ENCODE results near the gene CLASP2.
"Not testable (repeated sequence)": the region's sequence is repeated elsewhere in the genome, so short reads cannot be mapped to it uniquely, and the experiment has no call there.

CLASP2 gene

DNA sequence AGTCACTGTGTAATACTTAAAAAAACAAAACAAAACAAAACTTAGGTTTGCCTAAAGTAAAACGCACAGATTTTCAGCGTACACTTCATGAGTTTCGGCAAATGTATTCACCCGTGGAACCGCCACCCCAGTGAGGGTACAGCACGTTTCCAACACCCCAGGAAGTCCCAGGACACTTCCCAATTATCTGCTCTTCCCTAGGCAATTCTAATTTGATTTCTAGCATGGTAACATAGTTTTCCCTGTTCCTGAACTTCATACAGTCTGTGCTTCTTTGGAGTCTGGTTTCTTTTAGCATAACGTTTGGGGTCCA is 497 bp upstream of the CLASP2 start:
- DNase-seq: no peak
- TF ChIP-seq GATA1 (IDR thresholded peaks at IDR 0.05; ENCODE audit: low read depth, low read length) (no peak), POLR2A (IDR thresholded peaks at IDR 0.05; ENCODE audit: low read length) (no peak)

DNA sequence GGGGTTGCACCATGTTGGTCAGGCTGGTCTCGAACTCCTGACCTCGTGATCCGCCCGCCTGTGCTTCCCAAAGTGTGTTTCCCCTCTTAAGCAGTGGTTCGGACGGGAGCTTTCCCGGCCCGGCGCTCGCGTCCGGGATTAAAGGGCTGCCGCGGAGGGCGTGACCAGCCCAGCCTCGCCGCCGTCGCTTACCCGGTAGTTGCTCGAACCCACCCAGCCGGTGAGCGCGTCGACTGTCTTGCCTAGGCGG is 513 bp downstream of the CLASP2 start:
- TF ChIP-seq GATA1 (IDR thresholded peaks at IDR 0.05; ENCODE audit: low read depth, low read length) (no peak), POLR2A (IDR thresholded peaks at IDR 0.05; ENCODE audit: low read length) (no peak)
- peak; percentile 82 to 88 for DNase-seq

DNA sequence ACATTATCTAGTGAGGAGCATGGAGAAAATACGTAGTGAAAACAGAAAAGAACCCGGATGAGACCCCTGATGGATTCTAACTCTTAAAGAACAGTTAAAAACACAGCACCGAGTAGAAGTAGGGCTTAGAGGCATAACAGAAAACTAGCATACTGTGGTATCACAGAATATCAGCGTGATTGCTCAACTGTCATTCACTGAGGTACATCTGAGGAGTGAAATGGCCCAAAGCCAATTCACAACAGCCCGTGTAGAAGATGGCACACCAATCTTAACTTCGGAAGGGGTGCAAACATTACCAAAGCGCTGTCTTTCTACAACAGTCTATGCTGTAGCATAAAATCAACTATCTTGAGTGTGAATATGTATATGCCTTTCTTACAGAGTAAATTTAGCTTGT is 1.8 kb downstream of the CLASP2 start:
- peak; percentile 11 to 14 for DNase-seq
- TF ChIP-seq GATA1 (IDR thresholded peaks at IDR 0.05; ENCODE audit: low read depth, low read length) (no peak), POLR2A (IDR thresholded peaks at IDR 0.05; ENCODE audit: low read length) (no peak)

DNA sequence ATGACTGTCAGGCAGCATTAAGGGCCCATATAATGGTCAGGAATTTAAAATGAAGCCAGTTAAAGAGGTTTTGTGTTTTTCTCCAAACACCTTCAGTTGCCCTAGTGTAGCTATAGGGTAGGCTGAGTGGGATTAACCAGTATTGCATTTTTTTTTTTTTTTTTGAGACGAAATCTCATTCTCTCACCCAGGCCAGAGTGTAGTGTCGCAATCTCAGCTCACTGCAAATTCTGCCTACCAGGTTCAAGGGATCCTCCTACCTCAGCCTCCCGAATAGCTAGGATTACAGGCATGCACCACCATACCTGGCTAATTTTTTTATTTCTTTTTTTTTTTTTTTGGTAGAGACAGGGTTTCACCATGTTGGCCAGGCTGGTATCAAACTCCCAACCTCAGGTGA is 7.0 kb downstream of the CLASP2 start:
- DNase-seq: no peak
- TF ChIP-seq POLR2A (IDR thresholded peaks at IDR 0.05; ENCODE audit: low read length) (no peak), GATA1 (IDR thresholded peaks at IDR 0.05; ENCODE audit: low read depth, low read length) (no peak)

DNA sequence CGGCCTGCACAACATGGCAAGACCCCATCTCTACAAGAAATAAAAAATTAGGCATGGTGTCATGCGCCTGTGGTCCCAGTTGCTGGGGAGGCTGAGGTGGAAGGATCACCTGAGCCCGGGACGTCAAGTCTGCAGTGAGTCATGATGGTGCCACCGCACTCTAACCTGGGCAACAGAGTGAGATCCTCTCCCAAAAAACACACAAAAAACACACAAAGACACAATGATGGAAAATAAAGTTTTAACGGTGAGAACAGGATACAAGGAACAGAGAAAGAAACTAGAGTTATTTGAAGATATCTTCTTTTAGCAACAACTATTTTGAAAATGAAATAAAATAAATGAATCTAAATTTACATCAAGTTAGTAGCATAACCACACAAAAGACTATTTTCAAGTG is 12.0 kb downstream of the CLASP2 start:
- no peak for TF ChIP-seq POLR2A (IDR thresholded peaks at IDR 0.05; ENCODE audit: low read length)
- TF ChIP-seq GATA1 (IDR thresholded peaks at IDR 0.05; ENCODE audit: low read depth, low read length): no peak
- no peak for DNase-seq

DNA sequence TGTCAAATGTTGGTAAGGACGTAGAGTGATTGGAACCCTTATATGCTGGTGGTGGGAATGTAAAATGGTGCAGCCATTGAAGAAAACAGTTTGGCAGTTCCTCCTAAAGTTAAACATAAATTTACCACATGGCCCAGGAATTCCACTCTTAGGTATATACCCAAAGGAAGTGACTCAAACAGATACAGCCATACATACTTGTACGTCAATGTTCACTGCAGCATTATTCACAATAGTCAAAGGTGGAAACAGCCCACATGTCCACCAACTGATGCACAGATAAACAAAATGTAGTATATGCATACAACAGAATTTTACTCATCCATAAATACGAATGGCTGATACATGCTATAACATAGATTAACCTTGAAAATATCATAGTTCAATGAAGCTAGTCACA is 13.2 kb downstream of the CLASP2 start:
- TF ChIP-seq GATA1 (IDR thresholded peaks at IDR 0.05; ENCODE audit: low read depth, low read length) (no peak), POLR2A (IDR thresholded peaks at IDR 0.05; ENCODE audit: low read length) (no peak)
- DNase-seq: no peak

DNA sequence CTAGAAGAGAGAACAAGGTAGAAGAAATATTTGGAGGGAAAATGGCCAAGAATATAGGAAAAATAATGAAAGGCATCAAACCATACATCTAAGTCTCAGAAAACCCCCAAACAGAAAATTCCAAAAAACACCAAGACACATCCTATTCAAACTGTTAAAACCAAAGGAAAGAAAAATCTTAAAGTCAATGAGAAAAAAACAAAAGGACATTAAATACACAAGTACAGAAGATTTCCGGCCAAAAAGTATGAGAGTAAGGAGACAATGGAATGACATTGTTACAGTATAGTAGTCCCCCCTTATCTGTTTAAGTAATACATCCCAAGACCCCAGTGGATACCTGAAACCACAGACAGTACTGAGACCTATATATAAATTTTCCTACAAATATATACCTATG is 18.8 kb downstream of the CLASP2 start:
- TF ChIP-seq GATA1 (IDR thresholded peaks at IDR 0.05; ENCODE audit: low read depth, low read length): no peak
- TF ChIP-seq POLR2A (IDR thresholded peaks at IDR 0.05; ENCODE audit: low read length): no peak

DNA sequence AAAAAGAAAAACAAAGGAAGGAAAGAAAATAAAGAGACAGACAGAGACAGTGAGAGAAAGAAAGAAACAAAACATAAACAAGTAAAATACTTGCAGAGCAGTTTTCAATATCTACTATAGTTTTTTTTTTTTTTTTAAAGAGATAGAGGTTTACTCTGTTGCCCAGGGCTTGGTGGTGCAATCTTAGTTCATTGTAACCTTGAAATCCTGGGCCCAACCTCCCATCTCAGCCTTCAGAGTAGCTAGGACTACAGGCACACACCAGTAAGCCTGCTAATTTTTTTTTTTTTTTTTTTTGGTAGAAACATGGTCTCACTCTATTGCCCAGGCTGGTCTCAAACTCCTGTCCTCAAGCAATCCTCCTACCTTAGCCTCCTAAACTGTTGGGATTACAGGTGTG is 23.1 kb downstream of the CLASP2 start:
- no peak for DNase-seq
- no peak for TF ChIP-seq GATA1 (IDR thresholded peaks at IDR 0.05; ENCODE audit: low read depth, low read length)
- no peak for TF ChIP-seq POLR2A (IDR thresholded peaks at IDR 0.05; ENCODE audit: low read length)

More for the DNA sequence above, 18.8 kb downstream of the CLASP2 start:
- peak in 1 of 2 experiments; percentile 8 for DNase-seq

DNA sequence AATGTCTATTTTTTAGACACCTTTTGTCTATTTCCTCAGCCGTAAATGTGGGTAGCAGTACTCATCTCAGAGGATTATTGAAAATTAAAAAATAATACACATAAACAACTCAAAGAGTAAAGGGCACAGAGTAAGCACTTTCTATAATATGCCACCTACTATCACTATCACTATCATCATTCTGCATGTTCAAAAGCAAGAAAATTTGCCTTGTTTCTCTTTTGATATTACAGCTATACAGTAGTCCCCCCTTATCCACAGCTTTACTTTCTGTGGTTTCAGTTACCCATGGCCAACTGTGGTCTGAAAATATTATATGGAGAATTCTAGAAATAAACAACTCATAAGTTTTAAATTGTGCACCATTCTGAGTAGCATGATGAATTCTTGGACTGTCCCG is 27.7 kb downstream of the CLASP2 start:
- DNase-seq: no peak
- no peak for TF ChIP-seq POLR2A (IDR thresholded peaks at IDR 0.05; ENCODE audit: low read length)
- TF ChIP-seq GATA1 (IDR thresholded peaks at IDR 0.05; ENCODE audit: low read depth, low read length): no peak

DNA sequence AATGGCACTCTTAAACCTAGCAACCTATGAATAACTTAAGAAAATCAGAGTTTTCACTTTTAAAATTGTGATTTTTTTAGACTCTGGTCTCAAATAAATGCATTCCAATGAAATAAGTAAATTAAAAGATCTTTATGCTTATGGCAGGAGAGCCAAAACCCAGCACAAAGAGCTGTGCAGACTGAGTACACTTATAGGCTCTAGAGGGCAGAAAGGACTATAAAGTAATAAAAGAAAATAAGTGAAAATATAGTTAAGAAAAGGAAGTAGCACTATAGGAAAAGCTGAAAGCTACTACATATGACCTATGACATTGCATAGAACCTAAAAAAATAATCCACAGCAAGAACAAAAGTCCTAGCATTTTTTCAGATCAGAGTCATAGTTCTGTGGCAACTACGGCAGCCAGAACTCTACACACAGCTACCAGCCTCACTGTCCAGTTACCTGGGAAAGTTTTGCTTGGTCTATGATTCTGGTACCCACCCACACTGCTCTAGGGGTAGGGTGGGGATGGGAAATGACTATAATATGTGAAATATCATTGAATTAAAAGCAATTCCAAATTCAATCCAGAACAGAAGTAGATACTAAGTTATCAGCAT is 30.5 kb downstream of the CLASP2 start:
- DNase-seq: no peak
- TF ChIP-seq GATA1 (IDR thresholded peaks at IDR 0.05; ENCODE audit: low read depth, low read length): no peak
- TF ChIP-seq POLR2A (IDR thresholded peaks at IDR 0.05; ENCODE audit: low read length): no peak

DNA sequence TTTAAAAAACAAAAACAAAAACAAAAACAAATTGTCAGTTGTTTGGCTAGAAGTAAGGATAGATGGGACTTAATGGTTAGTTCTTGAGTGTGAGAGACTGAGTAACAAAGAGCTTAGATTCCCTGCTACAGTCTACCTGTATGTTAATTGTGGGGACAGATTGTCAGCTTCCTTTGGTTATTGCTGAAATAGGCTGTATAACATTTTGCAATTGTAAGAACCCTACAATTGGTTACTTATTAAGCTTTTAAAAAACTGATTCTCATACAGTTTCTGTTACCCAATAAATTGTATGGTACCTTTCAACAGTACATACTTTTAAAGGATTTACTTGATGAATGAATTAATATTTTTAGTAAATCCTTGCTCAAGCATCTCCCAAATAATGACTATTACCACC is 35.3 kb downstream of the CLASP2 start:
- no peak for DNase-seq
- TF ChIP-seq POLR2A (IDR thresholded peaks at IDR 0.05; ENCODE audit: low read length): no peak

DNA sequence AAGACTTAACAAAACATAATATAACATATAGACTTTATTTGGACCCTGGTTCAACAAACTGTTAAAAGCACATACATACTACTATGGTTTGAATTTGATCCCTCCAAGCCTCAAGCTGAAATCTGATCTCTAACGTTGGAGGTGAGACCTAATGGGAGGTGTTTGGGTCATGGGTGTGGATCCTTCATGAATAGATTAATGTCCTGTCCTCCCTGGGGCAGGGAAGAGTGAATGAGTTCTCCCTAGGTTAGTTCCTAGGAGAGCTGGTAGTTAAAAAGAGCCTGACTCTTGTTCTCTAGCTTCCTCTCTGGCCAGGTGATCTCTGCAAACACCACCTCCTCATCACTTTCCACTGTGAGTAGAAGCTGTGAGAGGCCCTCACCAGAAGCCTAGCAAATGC is 36.4 kb downstream of the CLASP2 start:
- no peak for TF ChIP-seq POLR2A (IDR thresholded peaks at IDR 0.05; ENCODE audit: low read length)
- TF ChIP-seq GATA1 (IDR thresholded peaks at IDR 0.05; ENCODE audit: low read depth, low read length): no peak
- DNase-seq: no peak

DNA sequence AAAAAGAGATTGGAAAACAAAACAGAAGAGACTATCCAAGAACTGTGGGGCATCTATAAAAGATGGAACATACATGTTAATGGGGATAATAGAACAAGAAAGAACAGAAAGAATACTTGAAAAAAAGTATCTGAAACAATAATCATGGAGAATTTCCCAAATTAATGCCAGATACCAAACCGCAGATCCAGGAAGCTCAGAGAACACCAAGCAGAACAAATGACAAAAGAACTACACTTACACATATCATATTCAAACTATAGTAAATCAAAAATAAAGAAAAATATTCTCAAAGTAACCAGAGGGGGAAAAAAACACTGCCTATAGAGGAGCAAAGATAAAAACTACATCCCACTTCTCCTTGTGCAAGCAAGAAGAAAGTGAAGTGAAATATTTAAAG is 40.0 kb downstream of the CLASP2 start:
- TF ChIP-seq POLR2A (IDR thresholded peaks at IDR 0.05; ENCODE audit: low read length): no peak
- no peak for TF ChIP-seq GATA1 (IDR thresholded peaks at IDR 0.05; ENCODE audit: low read depth, low read length)
- DNase-seq: no peak

DNA sequence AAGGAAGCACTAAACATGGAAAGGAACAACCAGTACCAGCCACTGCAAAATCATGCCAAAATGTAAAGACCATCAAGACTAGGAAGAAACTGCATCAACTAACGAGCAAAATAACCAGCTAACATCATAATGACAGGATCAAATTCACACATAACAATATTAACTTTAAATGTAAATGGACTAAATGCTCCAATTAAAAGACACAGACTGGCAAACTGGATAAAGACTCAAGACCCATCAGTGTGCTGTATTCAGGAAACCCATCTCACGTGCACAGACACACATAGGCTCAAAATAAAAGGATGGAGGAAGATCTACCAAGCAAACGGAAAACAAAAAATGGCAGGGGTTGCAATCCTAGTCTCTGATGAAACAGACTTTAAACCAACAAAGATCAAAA is 44.6 kb downstream of the CLASP2 start:
- not testable (repeated sequence) for DNase-seq

DNA sequence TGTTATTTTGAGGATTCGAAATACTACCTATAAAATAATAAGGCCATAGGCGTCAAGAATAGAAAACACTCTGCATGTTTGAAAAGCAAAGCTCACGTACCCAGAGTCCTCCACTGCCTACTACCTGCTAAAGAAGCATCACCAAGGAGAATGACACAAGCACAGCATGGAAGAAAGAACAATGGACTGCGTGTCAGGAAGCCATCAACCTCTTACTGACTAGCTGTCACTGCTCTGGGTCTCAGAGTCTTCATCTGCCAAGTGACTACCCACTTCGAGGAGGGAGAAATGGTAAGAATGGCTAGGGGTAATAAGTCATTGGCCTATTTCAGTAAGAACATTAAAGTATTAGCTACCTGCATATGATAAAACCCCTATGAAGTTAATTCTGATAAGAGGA is 49.4 kb downstream of the CLASP2 start:
- TF ChIP-seq GATA1 (IDR thresholded peaks at IDR 0.05; ENCODE audit: low read depth, low read length) (no peak), POLR2A (IDR thresholded peaks at IDR 0.05; ENCODE audit: low read length) (no peak)
- no peak for DNase-seq

DNA sequence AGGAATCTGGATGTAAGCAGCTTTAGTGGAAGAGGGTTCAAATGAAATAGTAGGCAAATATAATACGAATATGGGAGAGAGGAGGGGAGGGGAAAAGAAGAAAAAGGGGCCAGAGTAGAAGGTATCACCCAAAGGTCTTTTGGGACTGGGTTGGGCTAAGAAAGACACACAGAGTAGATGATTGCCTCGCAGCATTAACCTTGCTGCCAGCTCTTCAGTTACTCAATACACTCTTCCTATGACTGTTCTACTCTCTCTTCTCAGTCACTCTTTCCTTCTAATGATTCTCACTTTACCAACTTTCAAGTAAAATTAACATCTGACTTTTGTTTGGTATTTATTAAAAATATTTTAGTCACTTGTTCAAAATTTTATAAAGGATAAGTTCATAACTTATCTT is 52.8 kb downstream of the CLASP2 start:
- TF ChIP-seq POLR2A (IDR thresholded peaks at IDR 0.05; ENCODE audit: low read length) (no peak), GATA1 (IDR thresholded peaks at IDR 0.05; ENCODE audit: low read depth, low read length) (no peak)
- no peak for DNase-seq

All from erythroblast (primary cell).